ENCODE measurements around the gene PRKCZ.

Gene PRKCZ

DNA sequence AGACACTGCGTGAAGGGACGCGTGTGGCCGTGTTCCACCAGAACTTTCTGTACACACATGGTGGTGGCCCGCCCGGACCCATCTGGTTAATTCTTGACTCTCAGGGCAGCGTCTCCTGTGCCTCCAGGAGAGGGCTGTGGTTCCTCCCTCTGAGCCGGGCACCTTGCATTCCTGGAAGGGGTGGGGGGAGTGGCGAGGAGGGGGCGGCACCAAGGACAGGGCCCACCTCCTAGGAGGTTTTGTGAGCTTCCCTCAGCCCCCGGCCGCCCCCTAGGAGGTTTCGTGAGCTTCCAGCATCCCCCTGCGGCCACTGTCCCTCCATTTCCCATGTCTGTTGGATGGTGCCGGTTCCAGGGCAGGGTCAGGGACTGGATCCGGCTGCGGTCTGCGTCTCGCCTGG lies 115.4 kb downstream of the PRKCZ start:
- no peak for DNase-seq

DNA sequence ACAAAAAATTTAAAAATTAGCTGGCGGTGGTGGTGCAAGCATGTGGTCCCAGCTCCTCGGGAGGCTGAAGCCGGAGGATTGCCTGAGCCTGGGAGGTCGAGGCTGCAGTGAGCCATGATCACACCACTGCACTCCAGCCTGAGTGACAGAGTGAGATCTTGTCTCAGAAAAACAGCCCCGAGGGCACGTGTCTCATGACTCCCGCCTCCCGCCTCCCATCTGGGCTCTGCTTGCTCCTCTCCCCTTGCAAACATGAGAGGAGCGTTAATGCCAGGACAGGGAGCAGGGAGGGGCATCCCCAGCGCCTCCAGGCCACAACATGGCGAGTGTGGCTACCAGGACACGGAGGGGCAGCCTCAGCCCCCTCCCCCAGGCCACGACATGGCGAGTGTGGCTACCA lies 116.0 kb downstream of the PRKCZ start:
- DNase-seq, result no peak

DNA sequence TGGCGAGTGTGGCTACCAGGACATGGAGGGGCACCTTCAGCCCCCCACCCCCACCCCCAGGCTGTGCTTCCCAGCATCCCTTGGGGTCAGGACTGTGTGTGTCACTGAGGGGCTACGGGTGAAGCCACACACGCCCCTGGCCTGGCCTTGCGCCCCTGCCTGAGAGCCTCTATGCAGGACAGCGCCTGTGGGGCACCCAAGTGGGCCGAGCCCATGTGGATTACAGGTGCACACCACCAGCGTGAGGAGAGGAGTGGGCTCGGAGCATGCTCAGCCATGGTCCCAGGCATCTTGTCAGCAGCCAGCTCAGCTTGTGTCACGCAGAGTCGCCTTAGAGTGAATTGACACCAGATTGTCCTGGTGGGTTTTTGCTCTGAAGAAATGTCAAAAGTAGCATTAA lies 116.5 kb downstream of the PRKCZ start:
- no peak for DNase-seq

DNA sequence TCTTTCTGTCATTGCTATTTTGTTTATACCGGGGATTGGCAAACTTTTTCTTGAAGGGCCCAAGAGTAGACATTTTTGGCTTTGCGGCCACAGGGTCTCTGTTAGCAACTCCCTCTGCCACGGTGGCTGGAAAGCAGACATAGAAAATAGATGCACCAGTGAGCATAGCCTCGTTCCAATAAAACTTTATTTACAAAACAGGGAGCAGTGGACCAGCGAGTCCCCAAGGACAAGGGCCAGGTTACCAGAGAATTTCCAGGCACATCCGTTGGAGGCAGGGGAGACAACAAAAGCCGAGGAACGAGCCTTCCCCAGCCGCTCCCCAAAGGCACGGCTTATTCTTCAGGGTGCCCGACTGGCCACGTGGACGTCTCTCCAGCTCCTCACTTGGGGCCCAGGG lies 117.9 kb downstream of the PRKCZ start:
- no peak for DNase-seq

DNA sequence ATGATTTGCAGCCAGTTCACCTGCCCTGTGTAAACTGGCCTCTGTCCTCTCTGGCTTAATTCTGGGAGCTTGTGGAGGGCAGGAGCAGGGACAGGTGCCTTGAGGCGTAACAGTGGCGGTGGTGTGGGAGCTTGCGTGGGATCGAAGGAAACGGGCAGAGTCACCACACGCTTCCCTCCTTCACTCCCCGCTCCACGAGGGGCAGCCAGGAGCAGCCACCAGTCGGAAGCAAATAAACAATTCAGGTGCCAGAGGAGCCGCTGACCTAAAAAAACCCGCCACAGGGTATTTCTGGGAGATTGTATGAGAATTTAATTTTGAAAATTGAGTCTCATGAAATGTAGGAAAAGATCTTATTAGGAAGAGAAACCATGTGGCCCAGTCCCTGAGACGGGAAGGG lies 118.3 kb downstream of the PRKCZ start:
- DNase-seq, result no peak

DNA sequence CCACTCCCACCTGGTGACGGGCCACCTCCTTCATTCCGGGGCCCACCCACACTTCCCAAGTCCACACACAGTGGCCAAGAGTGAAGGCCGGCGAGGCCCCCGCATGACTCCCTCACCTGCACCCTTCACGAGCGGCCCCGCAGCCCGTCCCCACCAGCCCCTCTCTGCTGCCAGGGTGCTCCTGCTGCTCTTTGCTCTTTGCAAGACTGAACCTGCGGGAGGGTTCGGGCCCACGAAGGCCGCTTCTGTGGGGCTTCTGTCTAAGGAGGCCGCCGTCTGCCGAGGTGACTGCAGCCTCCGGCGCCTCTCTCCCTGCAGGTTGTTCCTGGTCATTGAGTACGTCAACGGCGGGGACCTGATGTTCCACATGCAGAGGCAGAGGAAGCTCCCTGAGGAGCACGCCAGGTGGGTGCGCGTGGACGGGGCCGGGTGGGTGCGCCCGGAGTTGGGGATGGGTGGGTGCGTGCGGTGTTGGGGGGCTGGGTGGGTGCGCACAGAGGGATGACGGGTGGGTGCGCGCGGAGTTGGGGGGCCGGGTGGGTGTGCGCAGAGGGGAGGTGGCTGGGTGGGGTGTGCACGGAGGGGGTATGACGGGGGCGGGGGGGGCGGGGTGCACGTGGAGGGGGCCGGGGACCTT lies 119.1 kb downstream of the PRKCZ start:
- no peak for DNase-seq

DNA sequence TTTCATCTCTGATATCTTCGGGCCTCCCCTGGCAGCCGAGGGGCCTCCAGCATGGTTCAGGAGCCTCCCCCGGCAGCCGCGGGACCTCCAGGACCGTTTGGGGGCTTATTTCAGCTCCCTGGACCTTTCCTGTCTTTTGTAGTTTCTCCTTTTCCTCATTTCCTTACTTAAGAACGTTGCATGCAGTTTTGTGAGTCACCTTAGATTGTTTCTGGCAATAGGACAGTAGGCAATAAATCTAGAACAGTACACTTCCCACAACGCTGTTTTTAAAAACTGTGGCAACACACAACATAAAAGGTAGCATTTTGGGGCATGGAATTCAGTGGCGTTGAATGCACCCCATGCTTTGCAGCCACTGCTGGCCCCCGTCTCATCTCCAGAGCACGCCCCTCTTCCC lies 120.0 kb downstream of the PRKCZ start:
- no peak for DNase-seq

DNA sequence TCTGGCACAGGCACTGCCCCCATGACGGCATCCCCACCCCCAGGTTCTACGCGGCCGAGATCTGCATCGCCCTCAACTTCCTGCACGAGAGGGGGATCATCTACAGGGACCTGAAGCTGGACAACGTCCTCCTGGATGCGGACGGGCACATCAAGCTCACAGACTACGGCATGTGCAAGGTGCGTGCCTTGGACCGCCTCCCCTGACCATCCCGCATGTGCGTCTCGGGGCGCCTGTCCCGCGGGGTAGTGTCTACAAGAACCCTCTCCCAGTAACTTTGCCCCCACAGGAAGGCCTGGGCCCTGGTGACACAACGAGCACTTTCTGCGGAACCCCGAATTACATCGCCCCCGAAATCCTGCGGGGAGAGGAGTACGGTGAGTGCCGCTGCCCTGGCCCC lies 121.8 kb downstream of the PRKCZ start:
- no peak for DNase-seq

DNA sequence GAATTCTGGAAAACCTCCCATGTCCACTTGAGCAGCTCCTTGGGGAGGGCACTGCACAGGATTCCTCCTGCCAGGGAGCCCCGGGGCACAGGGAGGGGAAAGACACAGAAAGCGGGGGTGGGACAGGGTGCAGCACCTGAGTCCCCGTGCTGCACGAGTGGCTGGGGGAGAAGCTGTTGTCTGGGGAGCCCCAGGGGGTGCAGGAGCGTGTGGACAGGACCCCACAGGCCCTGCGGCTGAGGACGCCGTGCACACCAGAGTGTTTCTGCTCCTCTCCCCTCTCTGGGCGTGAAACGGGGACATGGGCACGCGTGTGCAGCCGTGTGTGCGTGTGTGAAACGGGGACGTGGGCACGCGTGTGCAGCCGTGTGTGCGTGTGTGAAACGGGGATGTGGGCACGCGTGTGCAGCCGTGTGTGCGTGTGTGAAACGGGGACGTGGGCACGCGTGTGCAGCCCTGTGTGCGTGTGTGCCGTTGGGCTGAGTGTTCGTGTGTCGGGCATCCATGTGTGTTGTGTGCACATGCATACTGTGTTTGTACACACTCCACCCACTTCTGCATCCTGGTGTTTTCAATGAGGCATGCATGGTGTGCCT lies 122.4 kb downstream of the PRKCZ start:
- no peak for DNase-seq

DNA sequence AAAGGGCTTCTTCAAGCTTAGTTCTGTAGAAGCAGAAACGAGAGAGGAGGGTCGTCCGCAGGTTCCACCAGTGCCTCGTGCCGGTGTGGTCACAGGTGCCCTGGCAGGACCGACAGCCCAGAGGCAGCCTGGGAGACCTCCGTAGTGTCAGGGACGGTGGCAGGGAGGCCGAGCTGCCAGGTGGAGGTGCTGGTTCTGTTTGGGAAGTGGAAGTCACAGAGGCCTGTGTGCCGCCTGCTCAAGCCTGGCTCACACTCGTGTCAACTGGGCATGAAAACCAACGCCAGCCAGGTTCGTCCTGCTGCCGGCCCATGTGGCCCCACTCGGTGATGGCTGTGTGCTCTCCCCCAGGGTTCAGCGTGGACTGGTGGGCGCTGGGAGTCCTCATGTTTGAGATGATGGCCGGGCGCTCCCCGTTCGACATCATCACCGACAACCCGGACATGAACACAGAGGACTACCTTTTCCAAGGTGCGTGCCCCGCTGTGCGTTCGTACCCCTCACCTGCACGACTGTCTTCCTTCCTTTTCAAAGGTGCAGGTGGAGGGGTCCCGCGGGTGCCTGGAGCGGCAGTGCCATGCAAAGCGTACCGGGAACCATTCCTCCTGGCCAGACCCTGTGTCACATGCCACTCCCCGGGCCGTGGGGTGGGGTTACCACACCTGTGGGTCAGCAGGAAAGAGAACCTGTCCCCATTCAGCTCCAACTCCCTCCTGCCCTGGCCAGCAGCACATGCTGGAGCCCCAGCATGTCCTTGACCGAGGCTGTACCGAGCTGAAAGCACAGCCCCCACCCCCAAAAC lies 123.5 kb downstream of the PRKCZ start:
- no peak for DNase-seq

DNA sequence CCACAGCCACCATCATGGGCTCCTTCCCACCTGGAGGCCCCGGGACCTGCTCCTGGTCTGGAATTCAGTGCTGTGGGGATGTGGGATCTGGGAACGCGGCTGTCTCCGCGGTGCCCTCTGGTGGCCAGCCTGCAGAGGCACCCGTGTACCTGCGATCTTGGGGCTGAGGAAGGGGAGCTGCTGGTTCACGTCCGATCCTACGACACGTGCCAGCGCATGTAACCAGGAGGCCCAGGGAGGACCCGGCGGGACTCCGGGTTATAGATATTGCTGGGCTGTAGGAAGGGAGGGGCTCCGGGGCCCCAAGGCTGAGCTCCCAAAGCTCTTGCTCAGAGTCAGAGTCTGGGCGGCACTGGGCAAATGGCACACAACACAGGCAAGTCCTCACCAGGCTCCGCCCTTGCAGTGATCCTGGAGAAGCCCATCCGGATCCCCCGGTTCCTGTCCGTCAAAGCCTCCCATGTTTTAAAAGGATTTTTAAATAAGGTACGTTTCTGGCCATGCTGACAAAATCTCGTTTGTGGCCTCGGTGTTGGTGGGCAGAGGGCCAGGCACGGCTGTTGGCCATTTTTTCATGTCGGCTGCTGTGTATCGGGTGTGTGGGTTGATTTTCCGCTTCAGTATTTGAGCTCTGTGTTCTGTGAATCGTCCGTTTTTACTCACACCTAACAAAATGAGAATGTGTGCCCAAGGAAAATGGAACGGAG lies 124.3 kb downstream of the PRKCZ start:
- peak; percentile 53 for DNase-seq

DNA sequence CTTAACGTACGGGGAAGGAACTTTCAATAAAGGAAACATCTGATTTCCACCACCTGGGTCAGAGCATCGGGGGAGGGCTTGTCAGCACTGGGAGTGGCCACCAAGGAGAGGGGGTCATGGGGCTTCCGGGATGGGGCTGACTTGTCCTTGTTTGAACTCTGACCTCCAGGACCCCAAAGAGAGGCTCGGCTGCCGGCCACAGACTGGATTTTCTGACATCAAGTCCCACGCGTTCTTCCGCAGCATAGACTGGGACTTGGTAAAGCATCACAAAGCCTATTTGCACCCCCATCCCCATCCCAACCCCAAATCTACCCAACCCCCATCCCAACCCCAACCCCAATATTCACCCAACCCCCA lies 124.8 kb downstream of the PRKCZ start:
- DNase-seq, result no peak

DNA sequence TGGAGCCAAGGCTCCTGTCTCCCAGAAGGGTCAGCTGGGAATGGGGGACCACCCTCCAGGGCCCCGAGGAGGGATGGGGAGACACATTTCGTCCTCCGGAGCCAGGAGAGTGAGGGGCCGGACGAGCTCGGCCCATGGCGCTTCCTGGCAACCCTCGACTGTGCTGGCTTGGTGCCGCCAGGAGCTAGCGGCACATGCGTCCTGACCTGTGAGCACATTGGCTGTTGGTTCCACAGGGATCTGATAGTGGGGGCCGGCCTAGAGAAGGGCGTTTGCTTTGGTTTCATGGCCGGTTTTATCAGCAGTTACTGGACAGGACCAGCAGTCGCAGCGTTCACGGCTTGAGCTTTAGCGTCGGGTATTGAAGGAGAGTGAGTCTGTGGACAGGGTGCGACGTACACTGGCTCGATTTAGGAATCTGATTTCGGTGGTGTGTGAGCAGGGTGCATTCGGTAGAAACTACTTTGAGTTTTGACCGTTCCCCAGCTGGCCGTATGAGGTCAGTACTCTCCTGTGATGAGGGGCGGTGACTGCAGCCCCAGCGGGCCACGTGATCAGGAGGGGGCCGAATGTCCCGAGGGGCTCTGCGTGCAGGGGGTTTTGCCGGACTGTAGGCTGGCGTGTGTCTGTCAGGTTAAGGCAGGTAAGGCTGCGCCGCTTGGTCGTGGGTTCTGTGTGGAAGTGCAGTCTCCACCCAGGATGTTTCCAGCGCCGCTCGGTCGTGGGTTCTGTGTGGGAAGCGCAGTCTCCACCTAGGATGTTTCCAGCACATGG lies 125.7 kb downstream of the PRKCZ start:
- no peak for DNase-seq

DNA sequence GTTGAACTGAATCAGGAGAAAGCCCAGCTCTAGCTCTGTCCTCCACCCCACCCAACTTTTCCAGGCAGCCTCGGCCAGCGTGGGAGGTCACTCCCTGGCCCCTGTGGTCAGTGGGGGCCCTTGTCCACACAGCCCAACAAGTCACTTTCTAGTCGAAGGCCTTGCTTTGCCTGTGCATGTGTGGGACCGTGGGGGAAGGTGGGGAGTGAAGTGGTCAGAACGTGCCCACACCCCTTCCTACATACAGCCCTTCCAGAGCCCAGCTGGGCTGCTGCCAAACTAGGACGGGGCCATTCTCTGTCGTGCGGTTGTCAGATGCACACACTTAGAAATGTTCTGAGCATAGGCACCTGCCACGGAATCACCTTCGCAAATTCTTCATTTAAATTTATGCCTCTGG lies 126.4 kb downstream of the PRKCZ start:
- no peak for DNase-seq

DNA sequence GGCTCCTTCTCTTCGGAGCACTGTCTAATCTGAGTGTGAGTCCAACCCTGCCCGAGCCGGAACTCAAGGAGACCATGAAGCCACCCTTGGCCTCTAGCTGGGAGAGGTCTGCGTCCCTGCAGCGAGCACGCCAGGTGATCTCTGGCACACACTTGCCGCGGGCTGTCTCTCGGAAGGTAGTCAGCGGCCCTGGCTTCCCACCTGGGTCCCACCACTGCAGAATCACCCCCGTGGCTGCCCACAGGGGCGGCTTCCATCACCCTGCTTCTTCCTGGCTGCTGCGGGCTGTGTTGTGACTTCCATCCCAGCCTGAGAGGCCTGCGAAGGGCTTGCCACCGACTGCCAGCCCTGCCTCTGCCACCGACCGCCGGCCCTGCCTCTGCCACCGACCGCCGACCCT lies 127.3 kb downstream of the PRKCZ start:
- no peak for DNase-seq

DNA sequence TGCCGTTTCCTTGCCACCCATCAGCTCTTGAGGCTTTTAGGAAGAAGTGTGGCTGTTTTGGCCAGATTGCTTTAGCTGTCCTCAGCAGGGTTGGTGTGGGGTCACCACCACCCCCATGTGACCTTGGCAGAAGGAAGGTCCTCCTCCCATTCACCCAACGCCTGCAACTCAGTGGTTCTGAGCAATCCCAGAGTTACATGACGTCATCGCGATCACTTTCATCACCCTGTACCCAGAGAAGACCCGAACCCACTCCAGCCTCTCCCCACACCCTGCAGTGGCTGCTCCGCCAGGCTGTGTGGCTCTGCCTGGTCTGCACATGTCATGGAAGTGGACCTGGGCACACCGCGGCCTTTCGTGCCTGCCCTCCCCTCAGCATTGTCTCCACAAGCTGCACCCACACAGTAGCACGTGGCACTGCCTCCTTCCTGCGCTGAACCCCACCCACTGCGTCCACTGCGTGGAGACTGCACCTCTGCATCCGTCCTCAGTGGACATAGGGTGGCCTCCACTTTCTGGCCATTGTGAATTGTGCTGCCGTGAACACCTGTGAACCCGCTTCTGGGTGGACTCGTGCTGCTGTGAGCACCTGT lies 127.8 kb downstream of the PRKCZ start:
- no peak for DNase-seq

DNA sequence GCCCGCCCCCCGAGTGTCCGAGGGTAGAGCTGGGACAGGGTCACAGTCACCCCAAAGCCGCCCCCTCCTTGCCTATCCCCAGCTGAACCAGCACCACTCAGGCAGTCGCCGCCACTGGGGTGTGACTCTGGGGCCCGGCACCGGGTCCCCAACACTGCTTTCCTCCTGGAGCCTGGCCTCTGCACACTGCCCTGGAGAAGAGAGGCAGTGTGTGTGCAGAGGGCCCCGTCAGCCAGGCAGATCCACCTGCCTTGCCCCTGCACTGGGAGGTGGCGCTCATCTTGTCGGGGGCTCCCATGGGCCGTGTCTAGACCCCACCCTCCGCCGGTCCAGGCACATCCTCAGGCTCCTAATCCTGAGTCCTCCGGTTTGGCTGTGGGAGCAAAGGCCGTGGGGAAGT lies 128.7 kb downstream of the PRKCZ start:
- no peak for DNase-seq

DNA sequence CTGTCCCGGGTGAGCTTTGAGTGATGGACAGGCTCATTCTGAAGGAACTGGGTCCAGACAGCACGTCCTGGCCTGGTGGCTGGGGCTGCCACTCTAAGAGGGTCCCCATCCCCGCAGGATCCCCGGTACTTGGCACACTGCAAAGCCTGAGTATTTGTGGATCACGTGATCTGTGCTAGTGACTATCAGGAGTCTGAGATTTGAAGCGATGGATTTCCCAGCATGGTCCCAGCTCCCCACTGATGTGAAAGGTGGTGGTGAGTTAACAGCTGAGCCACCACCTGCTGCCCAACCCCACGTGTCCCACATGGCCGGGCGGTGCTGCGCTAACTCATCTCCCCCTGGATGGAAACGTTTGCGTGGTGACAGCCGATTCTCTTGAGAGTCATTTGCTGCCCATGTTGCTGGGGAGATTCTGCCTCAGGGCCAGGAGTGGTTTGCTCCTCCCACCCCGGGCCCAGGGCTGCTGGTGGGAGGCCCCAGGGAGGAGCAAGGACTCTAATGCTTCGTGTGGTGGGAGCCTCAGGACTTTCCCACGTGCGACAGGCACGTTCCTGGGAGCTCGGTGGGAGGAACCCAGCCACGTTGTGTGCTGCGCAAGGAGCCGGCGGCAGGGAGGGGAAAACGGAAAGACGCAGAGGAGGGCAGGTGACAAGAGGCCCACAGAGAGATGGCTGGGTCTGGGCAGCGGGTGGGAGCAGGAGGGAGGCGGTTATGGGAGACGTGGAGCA lies 129.2 kb downstream of the PRKCZ start:
- DNase-seq, result no peak

DNA sequence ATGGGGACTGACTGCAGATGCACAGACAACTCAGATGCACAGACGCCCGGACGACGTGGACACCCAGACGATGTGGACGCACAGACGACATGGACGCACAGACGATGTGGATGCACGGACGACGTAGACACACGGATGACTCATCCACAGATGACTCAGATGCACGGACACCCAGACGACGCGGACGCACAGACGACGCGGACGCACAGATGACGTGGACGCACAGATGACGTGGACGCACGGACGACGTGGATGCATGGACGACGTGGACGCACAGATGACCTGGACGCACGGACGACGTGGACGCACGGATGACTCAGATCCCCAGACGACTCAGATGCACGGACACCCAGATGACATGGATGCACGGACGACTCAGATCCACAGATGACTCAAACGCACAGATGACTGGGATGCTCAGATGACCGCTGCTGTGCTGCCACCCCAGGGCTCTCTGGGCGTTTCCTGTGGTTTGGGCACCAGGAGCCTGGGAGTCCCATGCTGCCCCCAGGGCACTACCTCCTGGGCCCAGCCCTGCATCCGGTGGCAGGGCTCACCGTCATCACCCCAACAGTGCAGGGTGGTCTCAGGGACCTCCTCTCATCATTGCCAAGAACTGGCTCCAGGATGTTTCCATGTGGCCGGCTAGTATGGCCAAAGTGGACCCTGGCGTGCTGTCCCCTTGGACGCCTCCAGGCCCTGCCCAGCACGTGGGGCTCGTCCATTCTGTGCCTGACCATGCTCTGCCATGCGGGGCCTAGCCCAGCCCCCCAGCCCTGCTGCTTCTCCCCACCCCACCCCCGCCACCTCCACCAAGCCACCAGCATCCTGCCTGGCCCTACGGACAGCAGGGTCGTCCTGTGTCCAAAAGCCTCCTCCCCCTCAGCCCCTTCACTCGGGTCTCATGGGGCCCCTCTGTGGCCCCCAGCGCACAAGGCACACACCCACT lies 130.4 kb downstream of the PRKCZ start:
- no peak for DNase-seq

DNA sequence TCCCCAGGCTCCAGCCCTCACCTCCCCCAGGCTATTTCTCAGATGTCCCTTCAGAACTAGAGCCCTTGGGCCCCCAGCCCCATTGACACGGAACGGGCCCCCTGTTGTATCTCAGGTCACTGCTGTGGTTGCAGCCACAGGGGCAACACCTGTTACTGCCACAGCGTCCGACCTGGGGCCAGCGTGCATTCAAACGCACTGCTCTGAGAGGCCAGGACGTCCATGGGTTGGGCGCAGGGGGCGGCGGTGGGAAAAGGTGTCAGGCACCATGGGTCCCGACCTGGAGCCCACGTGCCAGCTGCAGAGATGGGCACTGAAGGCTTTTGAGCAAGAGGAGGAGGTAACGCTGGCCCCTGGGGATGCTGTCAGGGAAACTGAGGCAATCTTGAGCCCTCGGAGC lies 131.1 kb downstream of the PRKCZ start:
- no peak for DNase-seq

DNA sequence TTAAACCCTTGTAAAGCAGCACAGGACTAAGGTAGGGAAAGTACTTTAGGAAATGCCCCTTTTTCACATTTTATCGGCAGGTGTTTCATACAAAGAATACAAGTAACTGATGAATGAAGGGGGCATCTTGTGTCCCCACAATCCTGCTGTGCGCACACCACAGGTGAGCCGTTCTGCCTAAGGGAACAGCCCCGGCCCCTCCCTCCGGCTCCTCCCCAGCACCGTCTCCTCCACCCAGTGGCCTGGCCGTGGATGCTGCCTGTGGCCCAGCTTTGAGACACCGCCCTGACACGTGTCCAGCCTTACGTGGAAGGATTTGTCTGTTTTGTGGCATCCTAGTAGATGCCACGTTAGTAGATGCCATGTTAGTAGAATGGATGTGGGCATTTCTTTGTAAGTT lies 131.5 kb downstream of the PRKCZ start:
- DNase-seq, result no peak

Measured in DMS 273 treated with DMSO at 0.1 percent for 48 hours (cell line).